CD4-positive, alpha-beta T cell treated with Interleukin-17A for 1 hour (primary cell): ENCODE results near the gene CHST7.
"Not testable (repeated sequence)": the region's sequence is repeated elsewhere in the genome, so short reads cannot be mapped to it uniquely, and the experiment has no call there.

ENCODE experiments used
- DNase-seq: peaks from one replicate; pipeline ENCODE4 v3.0.0-alpha.2; 2020

CHST7 gene, protein sequence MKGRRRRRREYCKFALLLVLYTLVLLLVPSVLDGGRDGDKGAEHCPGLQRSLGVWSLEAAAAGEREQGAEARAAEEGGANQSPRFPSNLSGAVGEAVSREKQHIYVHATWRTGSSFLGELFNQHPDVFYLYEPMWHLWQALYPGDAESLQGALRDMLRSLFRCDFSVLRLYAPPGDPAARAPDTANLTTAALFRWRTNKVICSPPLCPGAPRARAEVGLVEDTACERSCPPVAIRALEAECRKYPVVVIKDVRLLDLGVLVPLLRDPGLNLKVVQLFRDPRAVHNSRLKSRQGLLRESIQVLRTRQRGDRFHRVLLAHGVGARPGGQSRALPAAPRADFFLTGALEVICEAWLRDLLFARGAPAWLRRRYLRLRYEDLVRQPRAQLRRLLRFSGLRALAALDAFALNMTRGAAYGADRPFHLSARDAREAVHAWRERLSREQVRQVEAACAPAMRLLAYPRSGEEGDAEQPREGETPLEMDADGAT

DNA sequence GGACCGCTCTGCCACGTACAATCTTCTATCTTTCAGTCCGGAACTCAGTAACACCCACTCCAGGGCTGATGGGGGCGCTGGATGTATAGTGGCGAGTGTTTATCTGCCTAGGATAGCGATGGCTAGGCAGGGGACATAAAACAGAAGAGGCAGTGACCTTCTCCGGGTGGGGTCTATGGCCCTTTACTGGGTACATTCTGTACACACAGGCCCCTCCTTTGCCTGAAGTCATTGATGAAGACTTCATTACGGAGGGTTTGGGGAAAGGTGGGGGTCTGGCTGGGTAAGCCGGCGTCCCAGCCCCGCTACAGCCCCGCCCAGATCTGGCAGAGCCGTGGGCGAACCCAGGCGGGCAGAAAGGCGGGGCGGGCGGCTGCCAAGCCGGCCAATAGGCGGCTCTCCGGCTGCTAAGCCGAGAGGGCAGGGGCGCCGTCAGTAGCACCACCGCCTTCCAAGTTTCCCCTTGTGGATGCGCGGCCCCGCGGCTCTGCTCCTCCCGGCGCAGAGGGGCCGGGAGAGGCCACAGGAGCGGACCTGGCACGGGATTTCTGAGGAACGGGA lies at the start of gene CHST7:
Gene CHST7 (plus strand): TSS at position 435 of the 561 bp plus-strand sequence. CDS start 167 bp downstream, outside the sequence.
- peak; percentile 63 for DNase-seq

DNA sequence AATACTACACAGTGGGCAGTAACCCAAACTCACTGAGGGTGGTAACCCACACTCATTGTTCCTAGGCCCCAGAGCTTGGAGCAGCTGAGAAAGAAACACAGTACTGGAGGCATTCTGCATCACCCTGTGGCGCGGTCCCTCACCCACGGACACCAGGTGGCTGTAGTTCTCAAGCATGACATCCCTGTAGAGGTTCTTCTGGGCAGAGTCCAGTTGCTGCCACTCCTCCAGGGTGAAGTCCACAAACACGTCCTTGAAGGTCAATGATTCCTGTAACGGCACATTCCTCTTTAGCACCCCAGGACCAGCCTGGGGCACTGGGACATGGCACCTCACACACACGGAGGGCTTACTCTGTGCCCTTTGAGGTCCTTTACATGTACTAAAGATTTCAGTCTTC lies 44.9 kb upstream of the CHST7 start:
- not testable (repeated sequence) for DNase-seq

DNA sequence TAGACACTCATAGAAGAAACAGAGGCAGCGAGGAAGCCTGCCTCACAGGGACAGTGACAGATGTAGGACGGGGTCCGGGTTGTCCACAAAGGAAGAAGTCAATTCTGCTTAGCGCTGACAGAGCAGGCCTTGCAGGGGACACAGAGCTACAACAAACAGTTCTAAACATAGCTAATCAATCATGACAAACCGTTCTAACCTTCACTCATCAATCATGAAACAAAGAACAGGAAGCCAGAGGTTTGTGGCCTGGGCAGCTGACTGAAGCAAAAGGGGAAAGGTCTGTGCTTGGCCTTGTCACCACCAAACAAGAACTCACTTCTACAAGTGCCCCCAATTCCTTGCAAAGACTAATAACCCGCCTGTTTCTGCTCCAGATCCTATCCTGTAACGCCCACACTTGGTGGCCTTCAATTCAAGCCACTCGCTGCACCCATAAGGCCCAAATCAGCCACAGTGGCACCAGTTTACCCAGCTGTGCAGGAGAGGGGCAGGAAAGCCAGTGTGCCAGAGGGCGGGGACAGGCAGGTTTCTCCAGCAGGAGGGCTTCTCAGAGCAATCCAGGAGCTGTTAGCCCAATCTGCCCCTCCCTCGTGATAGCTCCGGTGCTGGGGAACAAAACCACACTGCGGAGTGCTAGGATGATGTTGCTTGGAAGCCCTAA lies 43.7 kb upstream of the CHST7 start:
- not testable (repeated sequence) for DNase-seq

DNA sequence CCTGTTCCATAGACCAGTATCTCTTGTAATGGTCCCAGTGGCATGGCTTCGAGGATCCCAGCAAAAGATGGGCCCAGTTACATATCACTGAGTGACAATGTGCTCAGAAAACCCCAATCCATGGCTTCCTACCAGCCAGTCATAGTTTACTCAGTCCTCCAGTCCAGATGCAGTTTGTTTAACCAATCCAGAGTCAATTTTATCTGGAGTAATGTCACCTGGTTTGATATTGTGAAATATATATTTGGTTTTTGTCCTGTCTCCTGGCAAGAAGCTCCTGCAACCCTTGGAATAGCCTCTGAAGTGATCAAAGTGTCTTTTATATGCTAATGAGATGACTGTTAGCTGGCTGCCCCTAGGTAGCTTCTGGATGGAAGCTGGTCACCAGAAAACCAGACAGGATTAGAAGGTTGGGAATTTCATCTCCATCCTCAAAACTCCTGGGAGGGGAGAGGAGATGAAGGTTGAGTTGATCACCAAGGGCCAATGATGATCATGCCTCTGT lies 43.1 kb upstream of the CHST7 start:
- DNase-seq: not testable (repeated sequence)

DNA sequence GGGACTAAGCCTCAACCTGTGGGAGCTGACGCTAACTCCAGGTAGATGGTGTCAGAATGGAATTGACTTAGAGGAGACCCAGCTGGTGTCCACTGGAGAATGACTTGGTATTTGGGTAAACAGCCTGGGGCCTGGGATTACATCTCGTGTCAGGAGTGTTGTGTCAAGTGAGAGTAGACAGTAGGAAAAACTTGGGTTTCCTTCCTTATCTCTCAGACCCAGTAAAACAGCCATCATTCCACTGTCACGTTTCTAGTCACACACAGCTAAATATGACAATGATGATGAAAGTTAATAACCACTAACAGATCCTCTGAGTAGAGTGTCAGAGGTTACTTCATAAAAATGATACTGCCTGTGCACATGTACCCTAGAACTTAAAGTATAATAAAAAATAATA lies 42.1 kb upstream of the CHST7 start:
- no peak for DNase-seq

DNA sequence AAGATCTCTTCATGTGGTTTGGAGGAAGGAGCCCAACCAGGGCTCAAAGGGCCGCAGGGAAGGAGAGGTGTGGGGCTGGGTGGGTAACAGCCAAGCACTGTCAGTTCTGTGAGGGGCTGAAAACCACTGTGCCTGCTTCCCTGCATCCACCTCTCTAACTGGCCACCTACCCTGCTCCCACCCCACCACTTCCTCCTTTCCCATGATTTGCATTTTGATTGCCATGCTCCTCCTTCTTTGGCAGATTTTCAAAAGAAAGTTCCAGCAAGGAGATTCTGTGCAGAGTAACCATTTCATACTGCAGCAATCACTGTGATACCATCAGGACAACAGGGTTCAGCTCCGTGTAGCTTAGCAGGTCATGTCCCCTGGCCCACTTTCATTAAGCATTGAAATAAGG lies 30.1 kb upstream of the CHST7 start:
- no peak for DNase-seq

DNA sequence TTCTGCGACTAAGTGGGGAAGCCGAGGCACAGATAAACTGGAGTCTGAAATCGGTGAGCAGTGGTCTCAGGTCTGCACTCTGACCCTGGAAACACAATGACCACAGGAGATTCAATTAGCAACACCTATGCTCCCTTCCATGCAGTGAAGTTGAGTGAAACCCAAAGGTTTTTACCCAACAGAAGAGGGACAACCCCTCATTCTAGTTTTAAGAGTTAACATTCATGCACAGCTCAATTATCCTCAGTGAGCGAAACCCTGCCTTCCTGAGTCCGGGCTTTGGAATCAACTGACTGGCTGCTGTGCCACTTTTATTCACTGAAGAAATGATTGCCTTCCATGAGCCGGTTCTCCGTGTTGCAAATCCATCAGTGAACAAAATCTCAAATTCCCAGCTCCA lies 29.0 kb upstream of the CHST7 start:
- not testable (repeated sequence) for DNase-seq

DNA sequence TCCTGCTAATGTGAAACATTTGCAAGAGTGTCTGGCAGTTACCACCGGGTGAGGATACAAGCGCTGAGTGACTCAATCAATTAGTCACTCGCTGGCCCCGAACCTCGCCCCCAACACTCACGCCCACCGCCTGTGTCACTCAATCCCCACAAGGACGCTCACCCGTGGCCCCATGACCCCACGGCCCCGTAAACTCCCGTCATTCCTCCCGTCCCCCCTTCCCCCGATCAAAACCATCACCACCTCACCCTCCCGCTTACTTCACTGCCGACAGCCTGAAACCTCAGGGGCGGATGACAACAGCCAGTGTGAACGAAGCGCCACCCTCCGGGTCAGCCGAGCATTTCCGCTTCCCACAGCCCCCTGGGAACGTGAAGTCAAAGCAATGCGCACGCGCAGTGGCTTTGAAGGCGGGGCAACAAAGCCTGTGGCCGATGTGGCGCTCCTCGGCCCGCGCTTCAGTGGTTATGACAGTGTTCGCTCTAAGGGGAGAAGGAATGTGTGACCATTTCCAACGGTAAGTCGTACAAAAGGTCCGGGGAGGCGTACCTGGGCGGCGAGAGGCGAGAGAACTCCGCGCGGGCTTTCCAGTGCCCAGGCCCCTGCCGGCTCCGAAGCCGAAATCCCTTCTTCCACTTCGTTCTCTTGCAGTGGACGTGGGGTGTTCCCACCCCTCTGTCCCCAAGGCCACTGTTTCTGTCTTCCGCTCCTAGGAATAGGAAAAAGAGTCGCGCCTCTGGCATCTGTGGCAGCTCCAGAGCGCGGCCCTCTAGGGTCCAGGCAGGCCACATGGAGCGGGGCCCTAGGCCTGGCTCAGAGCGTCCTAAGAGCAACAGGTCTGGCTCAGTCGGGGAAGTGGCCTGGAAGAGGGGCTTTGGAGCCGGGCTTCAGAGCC lies 28.2 kb upstream of the CHST7 start, which contains the start of gene ZNF674:
Gene ZNF674 (minus strand): TSS at position 311 of the 895 bp plus-strand sequence. CDS start 3,334 bp downstream, outside the sequence.
- peak; percentile 94 for DNase-seq

DNA sequence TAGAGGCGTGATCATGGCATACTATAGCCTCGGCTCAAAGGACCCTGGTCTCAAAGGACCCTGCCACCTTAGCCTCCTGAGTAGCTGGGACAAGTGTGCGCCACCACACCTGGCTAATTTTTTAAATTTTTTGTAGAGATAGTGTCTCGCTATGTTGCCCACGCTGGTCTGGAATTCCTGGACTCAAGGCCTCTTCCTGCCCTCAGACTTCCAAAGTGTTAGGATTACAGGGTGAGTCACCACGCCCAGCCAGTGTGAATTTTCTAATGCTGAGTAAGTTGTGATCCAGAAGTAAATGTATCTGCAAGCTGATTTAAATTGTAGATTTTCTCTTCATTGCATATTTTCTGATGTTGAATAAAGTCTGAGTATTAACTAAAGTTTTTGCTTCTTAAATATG lies 25.7 kb upstream of the CHST7 start:
- no peak for DNase-seq

DNA sequence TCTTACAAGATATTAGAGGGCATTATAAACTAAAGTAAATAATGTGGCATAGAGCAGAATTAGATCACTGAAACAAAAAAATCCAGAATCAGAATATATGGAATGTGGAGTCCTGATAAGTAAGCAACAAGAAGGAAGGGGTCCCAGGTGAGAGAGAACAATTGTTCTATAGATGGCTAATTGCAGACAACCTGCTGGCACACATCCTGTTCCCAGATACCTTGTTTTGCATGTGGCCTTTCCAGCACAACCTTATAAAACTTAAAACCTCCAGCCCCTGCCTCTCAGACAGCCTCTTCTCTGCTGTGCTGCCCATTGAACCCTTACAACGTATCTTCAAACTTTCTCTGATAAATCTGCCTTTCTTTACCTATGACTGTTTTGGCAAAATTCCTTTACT lies 23.7 kb upstream of the CHST7 start:
- DNase-seq: no peak

DNA sequence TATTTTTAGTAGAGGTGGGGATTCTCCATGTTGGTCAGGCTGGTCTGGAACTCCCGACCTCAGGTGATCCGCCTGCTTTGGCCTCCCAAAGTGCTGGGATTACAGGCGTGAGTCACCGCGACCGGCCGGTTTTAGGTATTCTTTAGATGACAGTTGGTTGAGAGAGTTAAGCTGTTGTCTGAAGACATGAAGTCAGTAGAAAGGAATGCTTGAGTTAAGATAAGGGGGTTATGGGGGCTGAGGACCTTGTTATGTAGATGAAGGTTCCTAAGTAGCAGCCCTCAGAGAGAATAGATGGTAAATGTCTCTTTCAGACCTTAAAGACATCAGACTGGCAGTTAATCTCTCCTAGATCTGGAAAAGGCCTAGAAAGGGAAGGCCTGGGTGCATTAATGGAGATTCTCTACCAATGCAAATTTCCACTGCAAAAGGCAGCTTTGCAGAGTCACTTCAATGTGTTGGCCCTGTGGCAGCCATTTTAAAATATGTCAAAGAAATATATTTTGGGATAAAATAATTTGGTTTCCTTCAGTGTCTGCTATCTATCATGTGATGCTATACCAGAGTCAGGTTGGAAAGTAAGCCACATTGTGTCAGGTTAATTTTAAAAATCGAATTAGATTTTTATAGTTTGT lies 22.0 kb upstream of the CHST7 start:
- no peak for DNase-seq

DNA sequence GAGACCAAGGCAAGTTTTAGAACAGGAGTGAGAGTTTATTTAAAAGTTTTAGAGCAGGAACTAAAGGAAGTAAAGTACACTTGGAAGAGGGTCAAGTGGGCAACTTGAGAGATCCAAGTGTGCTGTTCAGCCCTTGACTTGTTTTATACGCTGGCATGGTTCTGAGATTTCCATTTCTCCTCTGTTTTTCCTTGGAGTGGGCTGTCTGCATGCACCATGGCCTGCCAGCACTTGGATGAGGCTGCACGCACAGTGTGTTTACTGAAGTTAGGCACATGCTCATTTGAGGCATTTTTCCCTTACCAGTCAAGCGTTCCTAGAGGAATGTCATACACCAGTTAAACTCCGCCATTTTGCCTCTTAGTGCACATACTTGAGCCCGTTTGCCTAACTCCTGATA lies 19.6 kb upstream of the CHST7 start:
- no peak for DNase-seq

DNA sequence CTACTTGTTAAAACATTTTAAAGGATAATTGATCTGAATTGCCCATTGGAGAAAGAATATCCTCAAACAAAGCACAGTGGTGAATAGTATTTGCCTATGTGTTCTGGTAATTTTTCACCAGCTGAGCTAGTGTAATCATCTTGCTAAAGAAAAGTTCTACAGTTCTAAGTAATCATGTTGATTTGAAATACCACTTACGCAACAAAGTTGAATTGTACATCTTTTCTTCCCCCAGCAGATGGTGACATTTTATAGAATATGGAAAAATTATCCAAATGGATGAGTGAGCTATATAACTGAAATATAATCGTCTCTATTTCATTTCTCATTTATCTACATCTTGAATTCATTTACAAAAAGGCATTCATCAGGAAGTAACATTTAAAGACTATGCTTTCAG lies 18.6 kb upstream of the CHST7 start:
- peak; percentile 40 for DNase-seq

DNA sequence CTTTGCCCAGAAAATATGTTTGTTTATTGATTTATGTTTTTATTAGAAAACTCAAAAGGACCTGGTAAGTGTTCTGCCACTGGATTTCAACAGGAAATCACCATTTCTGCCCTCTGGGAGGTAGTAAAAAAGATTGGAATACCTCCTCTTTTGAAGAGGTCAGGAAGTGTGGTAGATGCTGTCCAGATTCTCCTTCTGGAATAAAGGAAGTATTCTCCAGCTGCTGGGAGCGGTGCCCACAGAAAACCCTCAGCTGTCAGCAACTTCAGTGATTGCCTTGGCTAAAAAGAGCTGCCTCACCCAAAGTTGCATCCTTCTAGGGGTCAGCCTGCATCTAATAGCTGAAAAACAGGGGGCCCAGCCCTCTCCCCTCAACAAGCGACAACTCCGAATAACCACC lies 14.5 kb upstream of the CHST7 start:
- no peak for DNase-seq

DNA sequence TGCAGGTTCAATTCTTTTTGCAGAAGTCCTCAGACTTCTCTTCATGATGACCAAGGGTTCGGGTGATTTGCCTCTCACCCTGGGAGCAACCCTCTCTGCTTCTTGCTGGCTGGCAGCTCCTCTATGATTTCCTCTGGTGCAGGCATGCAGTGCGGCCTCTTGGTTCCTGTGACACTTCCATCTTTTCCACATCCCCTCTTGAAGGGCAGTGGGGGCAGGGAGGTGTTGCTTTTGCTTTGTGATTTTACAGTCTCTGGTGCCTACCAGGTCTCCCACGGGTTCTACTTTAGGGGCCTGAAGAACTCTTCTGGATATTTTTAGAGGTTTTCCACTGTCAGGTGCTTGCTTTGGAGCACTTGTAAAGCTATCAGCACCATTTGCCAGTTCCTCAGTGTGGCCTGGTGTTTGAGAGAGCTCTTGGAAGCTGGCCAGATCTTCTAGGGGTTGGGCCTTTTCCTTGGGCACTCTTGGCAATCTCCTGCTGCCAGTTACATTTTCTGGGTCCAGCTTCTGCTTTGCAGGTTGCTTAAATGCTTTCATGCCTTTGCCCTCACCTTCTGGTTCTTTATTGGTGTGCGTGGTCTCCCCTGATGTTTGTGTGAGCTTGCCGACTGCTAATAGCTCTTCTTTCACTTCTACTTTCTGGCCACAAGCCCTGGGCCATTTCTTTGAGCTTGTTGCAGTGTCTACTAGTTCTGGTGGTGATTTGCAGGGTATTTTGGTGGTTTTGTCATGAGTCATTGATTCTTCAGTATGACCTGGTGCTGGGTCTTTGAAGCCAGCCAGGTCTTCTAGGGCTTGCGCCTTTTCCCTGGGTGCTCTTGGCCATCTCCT lies 11.5 kb upstream of the CHST7 start:
- no peak for DNase-seq

DNA sequence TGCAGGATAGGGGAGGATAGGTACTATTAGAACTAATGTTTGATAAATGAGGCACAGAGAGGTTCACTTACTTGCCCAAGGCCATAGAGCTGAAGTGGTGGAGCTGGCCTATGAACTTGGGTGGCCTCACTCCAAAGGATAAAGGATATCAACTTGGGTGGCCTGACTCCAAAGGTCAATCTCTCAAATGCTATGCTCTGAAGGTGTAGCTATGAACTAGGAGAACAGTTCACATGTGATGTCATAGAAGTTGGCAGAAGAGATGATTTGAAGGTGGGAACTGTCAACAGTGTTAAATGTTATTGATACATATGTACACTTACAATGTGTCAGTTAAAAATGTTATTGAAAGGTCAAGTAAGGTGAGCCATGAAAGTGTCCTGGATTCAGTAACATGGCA lies 6.2 kb upstream of the CHST7 start:
- no peak for DNase-seq

DNA sequence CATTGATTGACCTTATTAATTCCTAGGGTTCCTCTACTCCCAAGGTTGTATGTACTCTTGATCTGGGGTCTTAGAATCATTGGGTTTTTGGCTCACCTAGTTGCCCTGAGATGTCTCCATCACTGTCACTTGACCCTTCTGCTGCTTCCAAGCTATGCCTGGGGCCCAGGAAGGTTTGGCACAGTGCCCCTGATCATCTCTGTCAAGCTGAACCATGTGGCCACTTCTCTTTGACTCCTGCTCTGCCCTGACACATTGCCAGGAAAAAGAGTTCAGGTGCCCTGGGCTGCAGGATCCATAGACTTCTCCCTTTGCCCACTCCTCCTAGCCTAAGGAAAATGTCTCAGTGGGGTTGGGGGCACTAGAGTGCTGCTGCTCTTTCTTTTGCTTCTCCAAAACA lies 3.9 kb upstream of the CHST7 start:
- no peak for DNase-seq

DNA sequence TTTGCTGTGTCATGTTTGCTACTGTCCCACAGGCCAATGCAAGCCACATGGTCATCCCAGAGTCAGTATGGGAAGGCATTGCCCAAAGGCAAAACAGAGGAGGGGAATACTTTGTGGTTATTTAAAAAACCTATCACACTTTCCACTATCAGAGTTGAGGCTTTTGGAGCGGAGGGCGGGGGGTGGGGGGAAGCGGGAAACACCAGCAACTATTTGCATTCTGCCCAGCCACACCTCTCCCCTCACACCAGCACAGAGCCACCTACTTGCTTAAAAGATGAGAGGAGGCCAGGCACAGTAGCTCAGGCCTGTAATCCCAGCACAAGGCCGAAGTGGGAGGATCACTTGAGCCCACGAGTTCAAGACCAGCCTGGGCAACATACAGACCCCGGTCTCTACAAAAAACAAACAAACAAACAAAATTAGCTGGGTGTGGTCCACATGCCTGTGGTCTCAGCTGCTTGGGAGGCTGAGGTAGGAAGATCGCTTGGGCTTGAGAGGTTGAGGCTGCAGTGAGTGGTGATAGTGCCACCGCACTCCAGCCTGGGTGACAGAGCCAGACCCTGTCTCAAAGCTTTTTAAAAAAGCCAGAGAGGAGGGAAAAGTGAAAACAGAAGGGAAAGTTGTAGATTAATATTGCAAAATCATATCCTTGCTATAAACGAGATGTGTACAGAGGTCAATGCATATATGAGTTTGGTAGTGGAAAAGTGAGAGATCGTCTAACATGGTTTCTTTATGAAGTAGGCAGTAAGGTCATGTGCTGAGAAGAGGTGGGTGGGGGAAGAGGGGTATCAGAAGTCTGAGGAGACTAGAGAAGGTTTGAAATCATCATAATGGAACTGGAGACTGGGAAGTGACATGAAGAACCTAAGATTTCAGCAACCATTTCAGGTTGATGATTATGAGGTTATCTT lies 1.9 kb upstream of the CHST7 start:
- DNase-seq: no peak

DNA sequence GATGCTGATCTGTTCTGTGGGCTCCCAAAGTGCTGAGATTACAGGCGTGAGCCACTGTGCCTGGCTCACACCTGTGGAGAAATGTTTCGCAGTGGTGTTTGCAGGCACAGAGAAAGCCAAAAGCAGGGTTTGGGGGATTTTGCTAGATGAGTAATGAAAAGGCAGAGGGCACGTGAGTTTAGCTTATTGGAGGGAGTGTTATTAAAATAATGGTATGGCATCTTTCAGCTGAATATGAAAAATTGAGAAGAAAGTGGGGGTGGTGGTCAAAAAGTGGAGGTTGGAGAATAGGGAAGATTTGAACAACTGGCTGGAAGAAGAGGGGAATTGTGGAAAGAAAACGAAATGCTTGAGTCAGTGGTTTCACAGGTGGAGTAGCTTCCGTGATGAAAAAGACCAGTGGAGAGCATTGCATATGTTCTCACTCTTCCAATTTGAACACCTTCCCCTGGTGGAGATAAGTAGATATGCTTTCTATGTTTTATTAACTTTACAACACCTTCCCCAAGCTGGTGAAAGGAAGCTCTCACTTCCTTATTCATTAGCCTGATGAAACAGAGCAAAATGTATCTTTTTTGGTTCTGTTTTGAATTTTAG lies 1.1 kb upstream of the CHST7 start:
- DNase-seq: peak; percentile 54
